ENCODE measurements around the gene EXOC6B. TPM values are rescaled to one million over a fixed set of nuclear protein-coding genes. Genes with fewer than 3 reads are reported as not detected.

EXOC6B gene
- total RNA-seq, 2 donors from 2014 or later: 10.4 to 11.6 TPM

- no peak overlapping the region for H3K27ac Mint-ChIP-seq
- peak in 1 of 2 donors; percentile 57 for ATAC-seq (replicated peaks in 1 of 2)
These were observed 87.7 kb downstream of the EXOC6B start for GRCh38 chr2:72738096-72738495.

GRCh38 chr2:72734432-72734831 lies 91.4 kb downstream of the EXOC6B start:
- Mint-ChIP-seq H3K9me3 (no peaks in the 10 kb centered on the region), H3K4me1 (ENCODE audit: low read depth) (no peaks in the 10 kb centered on the region), H3K27me3 (ENCODE audit: low read depth) (no peaks in the 10 kb centered on the region), H3K4me3 (no peak overlapping the region), H3K27ac (no peak overlapping the region), H3K36me3 (ENCODE audit: insufficient read depth in 2 of 2) (no peaks in the 10 kb centered on the region)
- no peak for ATAC-seq (replicated peaks in 1 of 2)
- no peak for DNase-seq

More at GRCh38 chr2:72738096-72738495, 87.7 kb downstream of the EXOC6B start:
- H3K4me3 Mint-ChIP-seq: no peak overlapping the region
- H3K36me3 Mint-ChIP-seq (ENCODE audit: insufficient read depth in 2 of 2): no peaks in the 10 kb centered on the region
- no peak for DNase-seq
- no peaks in the 10 kb centered on the region for H3K9me3 Mint-ChIP-seq
- H3K27me3 Mint-ChIP-seq (ENCODE audit: low read depth): no peaks in the 10 kb centered on the region
- no peaks in the 10 kb centered on the region for H3K4me1 Mint-ChIP-seq (ENCODE audit: low read depth)

DNA sequence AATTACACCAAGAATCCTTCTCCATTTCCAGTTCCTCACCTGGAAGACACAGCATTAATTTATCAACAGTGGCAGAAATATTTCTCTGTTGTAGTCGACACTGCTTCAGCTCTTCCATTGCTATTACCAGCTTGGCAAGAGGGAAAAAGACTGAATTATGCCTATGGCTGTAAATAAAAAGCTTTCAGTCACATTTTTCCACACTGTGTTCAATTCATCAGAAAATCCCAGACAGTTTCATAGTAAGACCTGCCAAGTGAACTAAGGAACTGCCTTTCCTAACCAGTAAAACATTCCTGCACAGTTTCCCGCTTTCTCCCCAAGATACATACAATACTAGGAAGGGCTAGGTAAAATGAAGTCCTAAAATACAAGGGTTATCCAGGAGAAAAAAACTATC lies 94.7 kb downstream of the EXOC6B start:
- H3K27me3 Mint-ChIP-seq (ENCODE audit: low read depth): no peaks in the 10 kb centered on the region
- DNase-seq (no peak), ATAC-seq (replicated peaks in 1 of 2) (no peak)
- no peak overlapping the region for H3K4me3 Mint-ChIP-seq
- H3K27ac Mint-ChIP-seq: no peak overlapping the region
- H3K9me3 Mint-ChIP-seq: no peaks in the 10 kb centered on the region
- no peaks in the 10 kb centered on the region for H3K4me1 Mint-ChIP-seq (ENCODE audit: low read depth)
- H3K36me3 Mint-ChIP-seq (ENCODE audit: insufficient read depth in 2 of 2): no peaks in the 10 kb centered on the region

- Mint-ChIP-seq H3K27ac (no peak overlapping the region), H3K9me3 (no peaks in the 10 kb centered on the region), H3K27me3 (ENCODE audit: low read depth) (no peaks in the 10 kb centered on the region), H3K4me3 (no peak overlapping the region), H3K36me3 (ENCODE audit: insufficient read depth in 2 of 2) (no peaks in the 10 kb centered on the region), H3K4me1 (ENCODE audit: low read depth) (no peaks in the 10 kb centered on the region)
- no peak for DNase-seq
- ATAC-seq (replicated peaks in 1 of 2): no peak
These were observed 98.5 kb downstream of the EXOC6B start for GRCh38 chr2:72727356-72727755.

DNA sequence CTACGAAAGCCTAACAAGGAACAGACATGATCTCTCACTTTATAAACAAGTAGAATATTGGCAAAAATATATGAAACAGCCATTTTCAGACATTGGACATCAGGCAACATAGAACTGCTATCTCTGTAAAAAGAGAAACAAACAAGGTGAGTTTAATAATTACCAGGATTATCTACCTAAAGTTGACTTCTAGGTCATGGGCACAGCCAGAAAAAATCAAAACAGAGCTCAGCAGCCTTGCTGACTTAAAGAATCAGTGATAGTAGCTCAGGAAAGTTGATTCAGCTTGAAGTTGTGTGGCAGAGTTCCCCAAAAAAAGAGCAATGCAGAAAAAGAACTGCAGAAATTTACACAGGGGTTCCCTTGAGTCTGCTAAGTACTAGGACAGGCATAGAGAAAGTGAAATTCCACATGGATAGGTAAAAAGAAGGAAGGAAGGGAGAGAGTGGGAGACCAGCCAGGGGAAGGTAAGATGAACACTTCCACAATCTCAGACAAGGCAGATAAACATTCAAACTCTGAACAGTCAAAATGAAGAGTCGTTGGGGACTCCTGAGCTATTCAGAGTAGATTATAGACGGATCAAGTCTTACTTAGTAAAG lies 102.0 kb downstream of the EXOC6B start:
- ATAC-seq (replicated peaks in 1 of 2): no peak
- no peaks in the 10 kb centered on the region for H3K9me3 Mint-ChIP-seq

GRCh38 chr2:72722492-72723070 lies 103.3 kb downstream of the EXOC6B start:
- no peaks in the 10 kb centered on the region for H3K27me3 Mint-ChIP-seq (ENCODE audit: low read depth)
- H3K36me3 Mint-ChIP-seq (ENCODE audit: insufficient read depth in 2 of 2): no peaks in the 10 kb centered on the region
- DNase-seq: no peak

More for the DNA sequence above, 102.0 kb downstream of the EXOC6B start:
- DNase-seq: no peak
- Mint-ChIP-seq H3K27me3 (ENCODE audit: low read depth) (no peaks in the 10 kb centered on the region), H3K4me3 (no peak overlapping the region), H3K4me1 (ENCODE audit: low read depth) (no peaks in the 10 kb centered on the region), H3K27ac (no peak overlapping the region), H3K36me3 (ENCODE audit: insufficient read depth in 2 of 2) (no peaks in the 10 kb centered on the region)

DNA sequence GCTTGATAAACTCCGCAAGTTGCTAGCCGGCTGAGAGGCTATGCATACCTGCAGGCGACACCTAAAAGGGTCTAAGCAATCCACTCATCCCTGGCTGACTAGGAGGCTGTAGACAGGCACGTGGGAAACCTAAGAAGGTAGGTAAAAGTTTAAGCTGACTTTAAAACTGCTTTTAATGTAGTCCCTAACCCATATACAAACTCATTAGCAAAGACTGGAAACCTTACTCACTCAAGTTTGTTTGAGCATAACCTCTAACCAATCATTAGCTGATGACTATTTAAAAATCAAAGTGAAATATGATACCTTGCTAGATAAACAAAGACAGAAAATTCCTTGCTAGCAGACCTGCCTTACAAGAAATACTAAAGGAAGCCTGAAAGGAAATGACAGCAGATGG lies 106.4 kb downstream of the EXOC6B start:
- Mint-ChIP-seq H3K27me3 (ENCODE audit: low read depth) (no peaks in the 10 kb centered on the region), H3K36me3 (ENCODE audit: insufficient read depth in 2 of 2) (no peaks in the 10 kb centered on the region), H3K4me3 (no peak overlapping the region), H3K9me3 (no peaks in the 10 kb centered on the region), H3K4me1 (ENCODE audit: low read depth) (no peaks in the 10 kb centered on the region), H3K27ac (no peak overlapping the region)
- no peak for DNase-seq
- no peak for ATAC-seq (replicated peaks in 1 of 2)

More at GRCh38 chr2:72722492-72723070, 103.3 kb downstream of the EXOC6B start:
- ATAC-seq (replicated peaks in 1 of 2): no peak
- Mint-ChIP-seq H3K4me3 (no peak overlapping the region), H3K27ac (no peak overlapping the region), H3K9me3 (no peaks in the 10 kb centered on the region), H3K4me1 (ENCODE audit: low read depth) (no peaks in the 10 kb centered on the region)

DNA sequence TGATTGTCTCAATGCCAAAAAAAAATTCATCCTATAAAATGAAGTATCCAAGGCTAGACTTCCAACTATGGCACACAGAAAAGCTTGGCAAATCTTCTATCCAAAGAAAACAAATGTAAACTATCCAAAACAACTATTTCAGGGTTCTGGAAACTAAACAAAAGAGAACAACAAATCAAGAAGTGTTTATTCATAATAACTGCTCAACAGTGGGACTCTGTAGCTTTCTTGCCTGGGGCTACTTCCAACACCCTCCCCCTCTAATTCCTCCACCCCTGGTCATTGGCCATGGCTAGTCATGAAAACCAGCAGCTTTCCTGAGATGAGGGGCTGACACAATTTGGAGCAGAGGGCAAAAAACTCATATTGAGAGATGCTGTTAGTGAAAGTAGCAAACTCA lies 107.0 kb downstream of the EXOC6B start:
- DNase-seq: no peak
- Mint-ChIP-seq H3K36me3 (ENCODE audit: insufficient read depth in 2 of 2) (no peaks in the 10 kb centered on the region), H3K4me1 (ENCODE audit: low read depth) (no peaks in the 10 kb centered on the region), H3K27me3 (ENCODE audit: low read depth) (no peaks in the 10 kb centered on the region), H3K27ac (peak overlapping the region; percentile 46), H3K4me3 (no peak overlapping the region), H3K9me3 (no peaks in the 10 kb centered on the region)
- ATAC-seq (replicated peaks in 1 of 2): no peak

- Mint-ChIP-seq H3K9me3 (no peaks in the 10 kb centered on the region), H3K27me3 (ENCODE audit: low read depth) (no peaks in the 10 kb centered on the region), H3K27ac (no peak overlapping the region), H3K4me3 (no peak overlapping the region), H3K36me3 (ENCODE audit: insufficient read depth in 2 of 2) (no peaks in the 10 kb centered on the region), H3K4me1 (ENCODE audit: low read depth) (no peaks in the 10 kb centered on the region)
- ATAC-seq (replicated peaks in 1 of 2): no peak
- no peak for DNase-seq
These were observed 109.2 kb downstream of the EXOC6B start for GRCh38 chr2:72716601-72717000.

DNA sequence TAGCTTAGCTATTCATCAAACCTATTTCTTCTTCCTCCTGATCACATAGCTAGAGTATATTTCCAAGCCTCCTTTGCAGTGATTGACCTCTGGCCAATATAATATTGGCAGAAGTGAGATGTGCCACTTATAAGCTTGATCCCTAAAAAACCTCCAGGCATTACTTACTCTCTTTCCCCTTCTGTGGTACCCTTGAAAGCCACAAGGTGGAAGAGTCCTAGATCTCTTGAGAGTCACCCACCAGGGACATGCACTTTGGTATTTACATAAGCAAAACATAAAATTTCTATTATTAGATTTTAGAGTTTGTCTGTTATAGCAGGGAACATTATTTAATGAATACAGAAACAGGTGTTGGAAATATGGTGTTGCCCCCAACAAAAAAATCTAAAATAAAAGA lies 112.0 kb downstream of the EXOC6B start:
- Mint-ChIP-seq H3K27ac (no peak overlapping the region), H3K9me3 (no peaks in the 10 kb centered on the region), H3K4me1 (ENCODE audit: low read depth) (peaks cover 4% of the 10 kb centered on the region), H3K27me3 (ENCODE audit: low read depth) (no peaks in the 10 kb centered on the region), H3K36me3 (ENCODE audit: insufficient read depth in 2 of 2) (no peaks in the 10 kb centered on the region), H3K4me3 (no peak overlapping the region)
- DNase-seq (no peak), ATAC-seq (replicated peaks in 1 of 2) (no peak)

DNA sequence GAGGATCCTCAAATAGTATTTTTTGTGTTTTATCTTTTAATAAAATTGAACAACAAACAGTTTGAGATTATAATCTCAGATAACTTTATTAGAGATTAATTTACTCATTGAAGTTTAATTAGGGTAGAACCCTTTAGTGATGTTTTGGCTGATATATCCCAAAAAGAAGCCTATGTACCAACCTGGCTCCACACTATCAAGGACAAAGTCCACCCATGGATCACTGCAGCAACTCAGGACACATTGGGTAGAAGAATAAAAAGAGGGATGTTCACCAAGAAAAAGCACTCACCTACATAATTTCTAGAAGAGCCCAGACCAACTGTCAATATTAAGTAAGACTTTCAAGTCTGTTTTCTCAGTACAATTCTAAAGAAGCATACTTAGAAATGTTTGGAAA lies 112.9 kb downstream of the EXOC6B start:
- Mint-ChIP-seq H3K9me3 (no peaks in the 10 kb centered on the region), H3K27ac (no peak overlapping the region), H3K4me3 (no peak overlapping the region), H3K4me1 (ENCODE audit: low read depth) (peaks cover 4% of the 10 kb centered on the region), H3K36me3 (ENCODE audit: insufficient read depth in 2 of 2) (no peaks in the 10 kb centered on the region), H3K27me3 (ENCODE audit: low read depth) (no peaks in the 10 kb centered on the region)
- no peak for DNase-seq
- no peak for ATAC-seq (replicated peaks in 1 of 2)

DNA sequence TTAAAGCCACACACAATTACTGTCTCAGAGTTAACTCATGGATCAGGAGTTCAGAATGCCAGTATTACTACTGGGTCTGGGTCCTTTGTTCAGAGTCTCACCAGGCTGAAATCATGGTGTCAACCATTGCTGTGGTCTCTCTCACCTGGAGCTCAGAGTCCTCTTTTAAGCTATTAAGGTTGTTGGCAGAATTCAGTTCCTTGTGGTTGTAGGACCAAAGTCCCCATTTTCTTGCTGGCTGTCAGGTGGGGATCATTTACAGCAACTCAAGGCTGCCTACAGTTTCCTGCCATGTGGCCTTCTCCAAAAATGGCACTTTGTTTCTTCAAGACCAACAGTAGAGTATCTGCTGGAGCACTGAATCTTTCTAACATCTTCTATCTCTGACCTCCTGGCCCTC lies 113.5 kb downstream of the EXOC6B start:
- no peak overlapping the region for H3K27ac Mint-ChIP-seq
- H3K4me3 Mint-ChIP-seq: no peak overlapping the region
- H3K9me3 Mint-ChIP-seq: no peaks in the 10 kb centered on the region
- H3K36me3 Mint-ChIP-seq (ENCODE audit: insufficient read depth in 2 of 2): no peaks in the 10 kb centered on the region
- H3K4me1 Mint-ChIP-seq (ENCODE audit: low read depth): peaks cover 4% of the 10 kb centered on the region
- no peaks in the 10 kb centered on the region for H3K27me3 Mint-ChIP-seq (ENCODE audit: low read depth)
- no peak for DNase-seq
- ATAC-seq (replicated peaks in 1 of 2): no peak

DNA sequence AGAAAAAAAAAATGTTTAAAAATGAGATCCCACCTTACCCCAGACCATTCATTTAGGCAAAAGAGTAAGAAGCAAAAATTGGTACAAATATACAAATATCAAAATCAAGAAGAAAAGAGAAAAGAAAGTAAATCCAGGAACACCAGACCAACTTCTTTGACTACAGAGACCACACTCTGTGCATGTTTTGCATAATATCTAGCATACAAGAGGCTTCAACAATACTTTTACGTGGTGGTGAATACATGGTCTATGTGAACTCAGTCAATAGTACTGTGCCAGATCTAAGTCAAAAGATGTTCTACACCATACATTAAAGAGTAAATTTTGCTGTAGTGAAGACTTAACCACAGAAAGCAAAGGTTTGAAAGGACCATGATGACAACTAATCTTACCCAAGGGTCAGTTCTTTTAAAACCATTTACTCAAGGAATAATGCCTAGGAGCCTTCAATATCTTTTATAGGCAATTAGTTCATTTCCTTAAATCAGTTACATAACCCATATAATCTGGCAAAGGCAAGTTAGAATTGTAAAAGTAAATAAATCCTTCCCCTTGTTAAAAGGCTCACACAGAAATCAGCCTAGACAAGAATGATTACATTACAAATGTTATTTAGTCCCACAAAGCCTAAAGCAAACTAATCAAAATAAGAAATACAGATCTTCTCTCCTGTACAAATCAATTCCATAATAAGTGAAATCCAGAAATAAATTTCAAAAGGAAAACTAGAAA lies 115.2 kb downstream of the EXOC6B start:
- ATAC-seq (replicated peaks in 1 of 2) (no peak), DNase-seq (no peak)
- peaks cover under 1% of the 10 kb centered on the region in 2 donors for H3K36me3 Mint-ChIP-seq (ENCODE audit: insufficient read depth in 2 of 2)
- H3K4me3 Mint-ChIP-seq: no peak overlapping the region
- peaks cover under 1% of the 10 kb centered on the region in 2 donors for H3K9me3 Mint-ChIP-seq
- H3K27me3 Mint-ChIP-seq (ENCODE audit: low read depth): no peaks in the 10 kb centered on the region
- peak overlapping the region; percentile 63 for H3K27ac Mint-ChIP-seq
- peaks cover 4% of the 10 kb centered on the region for H3K4me1 Mint-ChIP-seq (ENCODE audit: low read depth)
